HCT116 (cell line): ENCODE measurements around the gene NCAPH2. TPM values are rescaled to one million over a fixed set of nuclear protein-coding genes. Genes with fewer than 3 reads are reported as not detected.

Experiments
- ATAC-seq: fragments of 200-7000 bp; cut with Tn5 transposase; 2 replicates; pipeline ENCODE4 v1.9.1; 2020; ENCODE audit warnings: mild to moderate bottlenecking, moderate library complexity
- BruUV-seq: library from RNA; stranded (reverse); fragments of 400-500 nt; replicated peaks from 2 replicates; lab custom pipeline; 2021; lab: Mats Ljungman, UMichigan
- CTCF ChIA-PET: fragments of 300-600 bp; sonication (Branson Sonifier 250); formaldehyde crosslinking; loops from one replicate; lab custom pipeline; 2021; ENCODE audit warnings: antibody characterized with exemption; lab: Charles Lee
- POLR2A ChIA-PET: fragments of 300-600, 350-600 bp; sonication (Branson Sonifier 250); formaldehyde crosslinking; loops from one replicate; lab custom pipeline; 2021; ENCODE audit warnings: antibody characterized with exemption; lab: Charles Lee
- RAD21 ChIA-PET, 2 experiments: fragments of 300-600 bp; sonication (Branson Sonifier 250); formaldehyde crosslinking; loops; one replicate each; lab custom pipeline; 2023; ENCODE audit warnings: low total read pairs in 2 of 2; ENCODE audit not compliant: uncharacterized antibody in 2 of 2, unreplicated experiment in 2 of 2, low non-redundant PET in 1 of 2; lab: Charles Lee
- DNase-seq: peaks from one replicate; pipeline ENCODE4 v3.0.0-alpha.2; 2010; ENCODE audit warnings: low read depth, low spot score
- H2AFZ ChIP-seq: fragments of 200-600 bp; shearing (Covaris generic), sonication (generic); 2 replicates; pipeline ENCODE4 v1.6.1; 2017; ENCODE audit warnings: low read depth, mixed run types, mixed read lengths, antibody characterized with exemption, low read length; ENCODE audit not compliant: poor library complexity, severe bottlenecking
- H3K27ac ChIP-seq: 2 replicates; pipeline ENCODE4 v1.5.1; 2012; ENCODE audit warnings: low read depth, low read length
- H3K27me3 ChIP-seq: fragments of 200-600 bp; sonication (generic); 2 replicates; pipeline ENCODE4 v1.6.1; 2016; ENCODE audit warnings: mixed run types, low read length, mixed read lengths; ENCODE audit not compliant: insufficient read depth
- H3K36me3 ChIP-seq, 2 experiments: fragments of 200-500 bp in 1 of 2; fragments of 200-600 bp in 1 of 2; sonication (Bioruptor generic) in 1 of 2; sonication (generic) in 1 of 2; 2 replicates each; pipeline versions ENCODE4 v1.5.1 to v1.6.1; 2014 to 2016; ENCODE audit warnings: low read length in 2 of 2, inconsistent platforms in 1 of 2, mixed read lengths in 1 of 2, mixed run types in 1 of 2; ENCODE audit not compliant: insufficient read depth in 2 of 2, control insufficient read depth in 1 of 2
- H3K4me1 ChIP-seq, 2 experiments: fragments of 200-600 bp in 1 of 2; sonication (generic) in 1 of 2; 2 replicates each; pipeline versions ENCODE4 v1.5.1 to v1.6.1; 2012 to 2017; ENCODE audit warnings: low read length in 2 of 2, inconsistent platforms in 1 of 2, mild to moderate bottlenecking in 1 of 2, mixed read lengths in 1 of 2, mixed run types in 1 of 2, moderate library complexity in 1 of 2; ENCODE audit not compliant: insufficient read depth in 2 of 2, control insufficient read depth in 1 of 2
- H3K4me2 ChIP-seq: fragments of 200-600 bp; sonication (generic); 2 replicates; pipeline ENCODE4 v1.6.1; 2017; ENCODE audit warnings: mixed run types, low read length, mixed read lengths
- H3K4me3 ChIP-seq, 2 experiments: fragments of 200-600 bp in 1 of 2; sonication (generic) in 1 of 2; replicated peaks in 1 of 2; 2 replicates each; pipeline ENCODE4 v1.5.1; 2011 to 2016; ENCODE audit warnings: low read length in 2 of 2, control low read depth in 1 of 2, low read depth in 1 of 2, mild to moderate bottlenecking in 1 of 2, mixed read lengths in 1 of 2, mixed run types in 1 of 2
- H3K79me2 ChIP-seq: fragments of 200-600 bp; sonication (generic); 2 replicates; pipeline ENCODE4 v1.6.1; 2017; ENCODE audit warnings: mild to moderate bottlenecking, mixed run types, low read length, moderate library complexity, mixed read lengths; ENCODE audit not compliant: insufficient read depth
- H3K9ac ChIP-seq: fragments of 200-600 bp; sonication (generic); 2 replicates; pipeline ENCODE4 v1.6.1; 2016; ENCODE audit warnings: low read length, mixed read lengths
- H3K9me2 ChIP-seq: fragments of 200-600 bp; sonication (generic), shearing (Covaris generic); 2 replicates; pipeline ENCODE4 v1.6.1; 2017; ENCODE audit warnings: mixed run types, mild to moderate bottlenecking, moderate library complexity; ENCODE audit not compliant: insufficient read depth
- H3K9me3 ChIP-seq, 2 experiments: fragments of 200-500 bp in 1 of 2; fragments of 200-600 bp in 1 of 2; sonication (Bioruptor generic) in 1 of 2; sonication (generic) in 1 of 2; 2 replicates each; pipeline ENCODE4 v1.6.1; 2014 to 2017; ENCODE audit warnings: low read length in 2 of 2, mixed read lengths in 2 of 2, inconsistent platforms in 1 of 2, low read depth in 1 of 2, mild to moderate bottlenecking in 1 of 2, mixed run types in 1 of 2, moderate library complexity in 1 of 2; ENCODE audit not compliant: control insufficient read depth in 1 of 2, insufficient read depth in 1 of 2
- H4K20me1 ChIP-seq: fragments of 200-600 bp; sonication (generic), shearing (Covaris generic); 2 replicates; pipeline ENCODE4 v1.6.1; 2017; ENCODE audit warnings: mixed run types, mild to moderate bottlenecking, moderate library complexity; ENCODE audit not compliant: insufficient read depth
- CBX3 ChIP-seq: IDR thresholded peaks from 2 replicates; pipeline ENCODE4 v1.6.1; 2012; ENCODE audit warnings: low read depth
- CEBPB ChIP-seq: IDR thresholded peaks from 2 replicates; pipeline ENCODE4 v1.6.1; 2012; ENCODE audit warnings: low read depth
- CTCF ChIP-seq, 3 experiments: fragments of 200-600 bp in 1 of 3; sonication (generic) in 1 of 3; IDR thresholded peaks in 2 of 3; conservative IDR thresholded peaks in 1 of 3; 2 replicates each; pipeline ENCODE4 v1.5.1; 2012 to 2017; ENCODE audit warnings: low read depth in 2 of 3, low read length in 2 of 3, antibody characterized with exemption in 1 of 3, borderline replicate concordance in 1 of 3, control low read depth in 1 of 3, mild to moderate bottlenecking in 1 of 3, mixed read lengths in 1 of 3, mixed run types in 1 of 3, moderate library complexity in 1 of 3; ENCODE audit not compliant: insufficient read depth in 1 of 3
- ELF1 ChIP-seq: IDR thresholded peaks from 2 replicates; pipeline ENCODE4 v1.6.1; 2012; ENCODE audit warnings: low read depth, borderline replicate concordance
- EZH2phosphoT487 ChIP-seq: fragments of 200-600 bp; IDR thresholded peaks from 2 replicates; pipeline ENCODE4 v1.6.1; 2018; ENCODE audit warnings: antibody characterized with exemption, borderline replicate concordance
- MAX ChIP-seq: IDR thresholded peaks from 2 replicates; pipeline ENCODE4 v1.6.1; 2012
- POLR2A ChIP-seq: IDR thresholded peaks from 2 replicates; pipeline ENCODE4 v1.7.0; 2011; ENCODE audit warnings: borderline replicate concordance; ENCODE audit not compliant: insufficient read depth, insufficient read length; ENCODE audit errors: extremely low read depth
- RAD21 ChIP-seq: IDR thresholded peaks from 2 replicates; pipeline ENCODE4 v1.6.1; 2012; ENCODE audit warnings: low read depth, mild to moderate bottlenecking
- SIN3A ChIP-seq: IDR thresholded peaks from 2 replicates; pipeline ENCODE4 v1.6.1; 2012; ENCODE audit warnings: low read depth
- SP1 ChIP-seq: IDR thresholded peaks from 2 replicates; pipeline ENCODE4 v1.6.1; 2012; ENCODE audit warnings: low read depth
- SRF ChIP-seq: IDR thresholded peaks from 2 replicates; pipeline ENCODE4 v1.6.1; 2012; ENCODE audit warnings: low read depth
- TCF7L2 ChIP-seq: IDR thresholded peaks from 2 replicates; pipeline ENCODE4 v1.7.0; 2011; ENCODE audit warnings: borderline replicate concordance, inconsistent platforms; ENCODE audit not compliant: insufficient read depth, insufficient read length; ENCODE audit errors: extremely low read depth
- YY1 ChIP-seq: IDR thresholded peaks from 2 replicates; pipeline ENCODE4 v1.6.1; 2011; ENCODE audit warnings: low read length, low read depth, moderate library complexity, mild to moderate bottlenecking; ENCODE audit not compliant: insufficient replicate concordance; ENCODE audit errors: extremely low read depth
- ZFX ChIP-seq: fragments of 450-650 bp; IDR thresholded peaks from 2 replicates; pipeline ENCODE4 v1.6.1; 2017
- ZNF274 ChIP-seq: fragments of 200-500 bp; sonication (Bioruptor generic); IDR thresholded peaks from 2 replicates; pipeline ENCODE4 v1.6.1; 2014; ENCODE audit warnings: mild to moderate bottlenecking, low read depth, low read length, inconsistent platforms
- intact Hi-C: fragments of 100-400 bp; cut with micrococcal nuclease; formaldehyde crosslinking; loops from 2 replicates; pipeline ENCODE4 v1.10.0; 2022
- total RNA-seq: library from RNA; stranded (reverse); gene quantifications from one replicate; pipeline ENCODE4 v1.2.1, GENCODE V29; 2021; ENCODE audit not compliant: unreplicated experiment
- TF ChIP-seq, protein P1 (sequence below): IDR thresholded peaks from 2 replicates; pipeline ENCODE4 v1.6.1; 2012
- TF ChIP-seq, protein P2 (sequence below): IDR thresholded peaks from 2 replicates; pipeline ENCODE4 v1.6.1; 2011; ENCODE audit warnings: mild to moderate bottlenecking, low read length, moderate library complexity; ENCODE audit not compliant: insufficient replicate concordance; ENCODE audit errors: extremely low read depth
- TF ChIP-seq, protein P3 (sequence below): IDR thresholded peaks from 2 replicates; pipeline ENCODE4 v1.6.1; 2012; ENCODE audit warnings: low read depth

The NCAPH2 gene
- total RNA-seq, 1 experiment from 2014 or later = 99.1 TPM

- Histone ChIP-seq H2AFZ (no peak overlapping the region), H3K27me3 (no peaks in the 10 kb centered on the region), H3K9me3 (no peaks in the 10 kb centered on the region), H3K4me2 (peak overlapping the region; percentile 55; the same call in 1 of the 2 replicates), H3K79me2 (no peaks in the 10 kb centered on the region)
- ChIA-PET CTCF (no interaction called here), POLR2A (no interaction called here)
- intact Hi-C loops = no loop called here
- no peak for ATAC-seq
- TF ChIP-seq ZFX (no peak), CBX3 (no peak), MAX (no peak), POLR2A (no peak), RAD21 (no peak), TCF7L2 (no peak), ZNF274 (no peak), ELF1 (no peak), CEBPB (no peak), SIN3A (no peak), EZH2phosphoT487 (no peak), SRF (no peak), CTCF (IDR thresholded peaks at IDR 0.05 in 2 of 3, conservative IDR thresholded peaks at IDR 0.05 in 1 of 3; ENCODE audit: borderline replicate concordance in 1 of 3, insufficient read depth in 1 of 3, low read depth in 2 of 3, low read length in 2 of 3) (no peak), YY1 (no peak), SP1 (no peak)
- TF ChIP-seq, protein P1, sequence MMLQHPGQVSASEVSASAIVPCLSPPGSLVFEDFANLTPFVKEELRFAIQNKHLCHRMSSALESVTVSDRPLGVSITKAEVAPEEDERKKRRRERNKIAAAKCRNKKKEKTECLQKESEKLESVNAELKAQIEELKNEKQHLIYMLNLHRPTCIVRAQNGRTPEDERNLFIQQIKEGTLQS = no peak
- TF ChIP-seq, protein P2, sequence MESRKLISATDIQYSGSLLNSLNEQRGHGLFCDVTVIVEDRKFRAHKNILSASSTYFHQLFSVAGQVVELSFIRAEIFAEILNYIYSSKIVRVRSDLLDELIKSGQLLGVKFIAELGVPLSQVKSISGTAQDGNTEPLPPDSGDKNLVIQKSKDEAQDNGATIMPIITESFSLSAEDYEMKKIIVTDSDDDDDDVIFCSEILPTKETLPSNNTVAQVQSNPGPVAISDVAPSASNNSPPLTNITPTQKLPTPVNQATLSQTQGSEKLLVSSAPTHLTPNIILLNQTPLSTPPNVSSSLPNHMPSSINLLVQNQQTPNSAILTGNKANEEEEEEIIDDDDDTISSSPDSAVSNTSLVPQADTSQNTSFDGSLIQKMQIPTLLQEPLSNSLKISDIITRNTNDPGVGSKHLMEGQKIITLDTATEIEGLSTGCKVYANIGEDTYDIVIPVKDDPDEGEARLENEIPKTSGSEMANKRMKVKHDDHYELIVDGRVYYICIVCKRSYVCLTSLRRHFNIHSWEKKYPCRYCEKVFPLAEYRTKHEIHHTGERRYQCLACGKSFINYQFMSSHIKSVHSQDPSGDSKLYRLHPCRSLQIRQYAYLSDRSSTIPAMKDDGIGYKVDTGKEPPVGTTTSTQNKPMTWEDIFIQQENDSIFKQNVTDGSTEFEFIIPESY = no peak
- TF ChIP-seq, protein P3, sequence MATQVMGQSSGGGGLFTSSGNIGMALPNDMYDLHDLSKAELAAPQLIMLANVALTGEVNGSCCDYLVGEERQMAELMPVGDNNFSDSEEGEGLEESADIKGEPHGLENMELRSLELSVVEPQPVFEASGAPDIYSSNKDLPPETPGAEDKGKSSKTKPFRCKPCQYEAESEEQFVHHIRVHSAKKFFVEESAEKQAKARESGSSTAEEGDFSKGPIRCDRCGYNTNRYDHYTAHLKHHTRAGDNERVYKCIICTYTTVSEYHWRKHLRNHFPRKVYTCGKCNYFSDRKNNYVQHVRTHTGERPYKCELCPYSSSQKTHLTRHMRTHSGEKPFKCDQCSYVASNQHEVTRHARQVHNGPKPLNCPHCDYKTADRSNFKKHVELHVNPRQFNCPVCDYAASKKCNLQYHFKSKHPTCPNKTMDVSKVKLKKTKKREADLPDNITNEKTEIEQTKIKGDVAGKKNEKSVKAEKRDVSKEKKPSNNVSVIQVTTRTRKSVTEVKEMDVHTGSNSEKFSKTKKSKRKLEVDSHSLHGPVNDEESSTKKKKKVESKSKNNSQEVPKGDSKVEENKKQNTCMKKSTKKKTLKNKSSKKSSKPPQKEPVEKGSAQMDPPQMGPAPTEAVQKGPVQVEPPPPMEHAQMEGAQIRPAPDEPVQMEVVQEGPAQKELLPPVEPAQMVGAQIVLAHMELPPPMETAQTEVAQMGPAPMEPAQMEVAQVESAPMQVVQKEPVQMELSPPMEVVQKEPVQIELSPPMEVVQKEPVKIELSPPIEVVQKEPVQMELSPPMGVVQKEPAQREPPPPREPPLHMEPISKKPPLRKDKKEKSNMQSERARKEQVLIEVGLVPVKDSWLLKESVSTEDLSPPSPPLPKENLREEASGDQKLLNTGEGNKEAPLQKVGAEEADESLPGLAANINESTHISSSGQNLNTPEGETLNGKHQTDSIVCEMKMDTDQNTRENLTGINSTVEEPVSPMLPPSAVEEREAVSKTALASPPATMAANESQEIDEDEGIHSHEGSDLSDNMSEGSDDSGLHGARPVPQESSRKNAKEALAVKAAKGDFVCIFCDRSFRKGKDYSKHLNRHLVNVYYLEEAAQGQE = no peak
- TF ChIP-seq, all 23 proteins: peak for 0
- Histone ChIP-seq H3K4me3 (no peak overlapping the region), H3K27ac (no peak overlapping the region), H3K4me1 (peaks cover 13 to 52% of the 10 kb centered on the region in 2 experiments; a peak in 3 of 4 replicates), H3K9ac (no peak overlapping the region), H4K20me1 (no peaks in the 10 kb centered on the region), H3K36me3 (no peaks in the 10 kb centered on the region), H3K9me2 (no peaks in the 10 kb centered on the region)
- RAD21 ChIA-PET = no interaction called here
- no TSS peak for BruUV-seq
- no peak for DNase-seq
These were observed 34.4 kb downstream of the NCAPH2 start for GRCh38 chr22:50542416-50542927.
